ENCODE data around the gene DUSP10. TPM values are rescaled to one million over a fixed set of nuclear protein-coding genes. Genes with fewer than 3 reads are reported as not detected.

The DUSP10 gene
- total and polyA plus RNA-seq, 8 donors = 4.7 to 14.5 (median 9.3) TPM

DNA sequence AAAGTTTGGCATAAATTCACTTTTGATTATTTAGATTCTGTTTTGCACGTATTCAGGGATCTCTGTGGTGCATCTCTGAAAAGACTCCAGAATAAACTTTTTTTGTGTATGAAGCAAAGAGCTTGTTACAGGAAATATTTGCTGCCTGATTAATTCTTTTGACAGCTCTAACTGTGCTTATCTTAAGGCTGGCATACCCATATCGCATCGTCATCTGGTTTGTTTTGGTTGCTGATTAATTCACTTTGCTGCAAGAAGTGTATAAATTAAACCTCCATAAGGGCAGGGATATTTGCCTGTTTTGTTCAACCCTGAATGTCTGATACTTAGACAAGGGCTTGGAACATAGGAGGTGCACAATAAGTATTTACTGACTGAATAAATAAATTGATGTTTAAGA is 17.5 kb upstream of the DUSP10 start:
- Histone ChIP-seq H3K9me3 (no peaks in the 10 kb centered on the region), H3K27ac (no peak overlapping the region), H3K4me1 (peaks cover 27 to 33% (median 31%) of the 10 kb centered on the region in 3 donors), H3K4me3 (no peak overlapping the region), H3K36me3 (no peaks in the 10 kb centered on the region), H3K27me3 (no peaks in the 10 kb centered on the region)
- DNase-seq = no peak
- TF ChIP-seq, protein P1, sequence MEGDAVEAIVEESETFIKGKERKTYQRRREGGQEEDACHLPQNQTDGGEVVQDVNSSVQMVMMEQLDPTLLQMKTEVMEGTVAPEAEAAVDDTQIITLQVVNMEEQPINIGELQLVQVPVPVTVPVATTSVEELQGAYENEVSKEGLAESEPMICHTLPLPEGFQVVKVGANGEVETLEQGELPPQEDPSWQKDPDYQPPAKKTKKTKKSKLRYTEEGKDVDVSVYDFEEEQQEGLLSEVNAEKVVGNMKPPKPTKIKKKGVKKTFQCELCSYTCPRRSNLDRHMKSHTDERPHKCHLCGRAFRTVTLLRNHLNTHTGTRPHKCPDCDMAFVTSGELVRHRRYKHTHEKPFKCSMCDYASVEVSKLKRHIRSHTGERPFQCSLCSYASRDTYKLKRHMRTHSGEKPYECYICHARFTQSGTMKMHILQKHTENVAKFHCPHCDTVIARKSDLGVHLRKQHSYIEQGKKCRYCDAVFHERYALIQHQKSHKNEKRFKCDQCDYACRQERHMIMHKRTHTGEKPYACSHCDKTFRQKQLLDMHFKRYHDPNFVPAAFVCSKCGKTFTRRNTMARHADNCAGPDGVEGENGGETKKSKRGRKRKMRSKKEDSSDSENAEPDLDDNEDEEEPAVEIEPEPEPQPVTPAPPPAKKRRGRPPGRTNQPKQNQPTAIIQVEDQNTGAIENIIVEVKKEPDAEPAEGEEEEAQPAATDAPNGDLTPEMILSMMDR (IDR thresholded peaks at IDR 0.05) = no peak
- WGBS, 2 donors = 11 to 16% methylated on average over 3 of the region's 3 CpGs
- intact Hi-C loops (cut with DNase I) = no loop called here
- peak in 3 of 4 donors; percentile 39 to 61 (median 47) for ATAC-seq
- no peak for FAIRE-seq

DNA sequence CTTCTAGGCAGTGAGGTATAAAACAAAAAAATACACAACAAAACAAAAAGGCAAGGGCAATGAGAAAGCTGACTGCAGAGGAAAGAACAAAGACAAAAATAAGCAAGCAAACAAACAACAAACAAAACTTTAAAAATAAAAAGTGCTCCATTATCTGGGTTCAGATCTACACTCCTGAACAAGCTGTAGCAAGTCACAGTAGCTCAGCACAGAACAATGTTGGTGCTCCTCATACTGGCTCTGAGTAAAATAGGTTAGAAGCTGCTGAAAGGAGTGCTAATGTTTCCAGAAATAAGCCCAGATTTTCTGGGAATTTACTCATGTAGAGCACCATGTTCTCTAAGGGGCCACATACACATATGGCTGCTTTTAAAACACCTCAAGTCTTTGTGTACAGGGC is 16.6 kb upstream of the DUSP10 start:
- Histone ChIP-seq H3K36me3 (no peaks in the 10 kb centered on the region), H3K27me3 (no peaks in the 10 kb centered on the region), H3K4me3 (no peak overlapping the region), H3K27ac (no peak overlapping the region), H3K9me3 (no peaks in the 10 kb centered on the region), H3K4me1 (peaks cover 27 to 33% (median 31%) of the 10 kb centered on the region in 3 donors)
- ATAC-seq (no peak), DNase-seq (no peak), FAIRE-seq (no peak)
- intact Hi-C loops (cut with DNase I) = no loop called here
- TF ChIP-seq, protein P1 (IDR thresholded peaks at IDR 0.05) = no peak

DNA sequence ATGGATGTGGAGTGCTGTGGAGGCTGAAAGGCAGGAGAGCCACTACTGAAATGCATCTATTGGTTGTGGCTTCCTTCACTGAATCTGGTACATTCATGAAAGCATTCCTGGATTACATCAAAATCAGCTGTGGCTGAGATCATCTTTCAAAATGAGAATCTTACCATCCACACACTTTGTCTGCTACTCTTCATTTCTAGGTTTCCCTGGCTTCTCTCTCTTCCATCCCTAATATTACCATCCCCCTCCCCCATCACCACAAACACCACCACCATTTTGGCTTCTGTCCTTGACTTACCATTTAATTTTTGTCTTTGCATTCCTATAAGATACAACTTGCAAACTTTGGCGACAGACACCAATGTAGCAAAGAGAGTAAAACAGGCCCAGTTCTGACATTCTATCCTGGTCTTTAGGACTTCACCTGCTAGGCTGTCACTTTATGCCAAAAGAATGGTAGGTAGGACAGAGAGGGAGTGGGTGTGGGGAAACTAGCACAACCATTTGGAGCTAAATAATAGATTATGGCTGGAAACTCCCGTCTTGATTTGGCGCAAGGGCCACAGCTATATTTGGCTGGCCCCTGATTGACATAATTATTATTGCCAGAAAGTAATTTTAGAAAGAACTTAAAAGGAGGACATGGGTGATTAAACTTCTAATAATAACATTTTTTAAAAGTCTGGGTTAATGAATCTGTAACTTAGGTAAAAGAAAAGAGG is 15.1 kb upstream of the DUSP10 start:
- H3K27ac ChIP-seq = no peak overlapping the region
- WGBS, 2 donors = 84 to 87% methylated on average over 3 of the region's 3 CpGs
- no peak for FAIRE-seq

DNA sequence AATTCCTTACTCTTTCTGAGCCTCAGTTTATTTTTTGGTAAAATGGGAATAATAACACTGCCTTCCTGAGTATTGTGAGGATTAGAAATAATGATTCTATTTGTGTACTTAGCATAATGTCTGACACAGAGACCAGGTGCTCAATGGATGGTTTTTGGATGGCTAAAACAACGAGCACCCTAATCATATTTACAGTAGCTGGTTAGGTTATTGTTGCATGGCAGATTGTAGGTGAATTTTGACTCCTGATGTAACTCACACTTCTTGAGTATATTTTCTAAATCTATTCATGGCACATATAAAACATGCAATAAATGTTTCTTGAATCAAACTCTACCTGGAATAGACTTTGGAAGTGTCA is 11.9 kb upstream of the DUSP10 start:
- Histone ChIP-seq H3K36me3 (no peaks in the 10 kb centered on the region), H3K9me3 (no peaks in the 10 kb centered on the region), H3K4me3 (no peak overlapping the region), H3K27ac (no peak overlapping the region), H3K27me3 (no peaks in the 10 kb centered on the region), H3K4me1 (peaks cover 0 to 6% (median 2%) of the 10 kb centered on the region in 3 donors)
- TF ChIP-seq, protein P1 (IDR thresholded peaks at IDR 0.05) = no peak
- intact Hi-C loops (cut with DNase I) = no loop called here
- 90 to 92% methylated on average over 1 of the region's 1 CpG for WGBS, 2 donors
- no peak for ATAC-seq
- FAIRE-seq = no peak
- no peak for DNase-seq

More for the DNA sequence above, 15.1 kb upstream of the DUSP10 start:
- Histone ChIP-seq H3K27me3 (no peaks in the 10 kb centered on the region), H3K4me3 (no peak overlapping the region), H3K9me3 (no peaks in the 10 kb centered on the region), H3K4me1 (peaks cover 20 to 29% (median 28%) of the 10 kb centered on the region in 3 donors), H3K36me3 (no peaks in the 10 kb centered on the region)
- intact Hi-C loops (cut with DNase I) = no loop called here
- ATAC-seq (no peak), DNase-seq (no peak)
- TF ChIP-seq, protein P1 (IDR thresholded peaks at IDR 0.05) = no peak

DNA sequence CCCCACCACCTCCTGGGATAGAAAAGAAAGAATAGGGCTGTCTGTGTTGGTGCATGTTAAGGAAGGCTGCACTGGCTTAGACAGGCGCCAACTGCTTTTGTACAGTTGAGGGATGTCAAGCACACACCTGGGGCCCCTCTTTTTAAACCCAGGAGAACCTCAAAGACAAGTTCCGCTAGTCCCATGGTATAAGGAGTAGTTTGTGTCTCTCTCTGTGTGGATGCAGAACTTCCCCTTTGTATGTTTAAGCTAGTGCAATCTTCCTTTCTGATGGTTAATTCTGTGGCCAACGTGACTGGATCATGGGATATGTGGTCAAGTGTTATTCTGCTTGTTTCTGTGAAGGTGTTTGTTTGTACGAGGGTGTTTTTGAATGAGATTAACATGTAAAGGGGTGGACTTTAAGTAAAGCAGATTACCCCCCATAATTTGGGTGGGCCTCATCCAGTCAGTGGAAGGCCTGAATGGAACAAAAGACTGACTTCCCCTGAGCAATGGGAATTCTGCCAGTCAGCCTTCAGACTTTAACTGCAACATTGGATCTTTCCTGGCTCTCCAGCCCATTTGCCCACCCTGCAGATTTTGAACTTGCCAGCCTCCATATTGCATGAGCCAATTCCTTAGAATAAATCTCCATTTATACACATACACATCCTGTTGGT is 9.5 kb upstream of the DUSP10 start:
- TF ChIP-seq, protein P1 (IDR thresholded peaks at IDR 0.05) = no peak
- ATAC-seq = peak in 1 of 4 donors; percentile 52
- no peak for DNase-seq
- intact Hi-C loops (cut with DNase I) = no loop called here
- WGBS, 2 donors = 89% methylated on average over 4 of the region's 4 CpGs
- no peak overlapping the region for H3K4me3 ChIP-seq
- no peaks in the 10 kb centered on the region for H3K9me3 ChIP-seq
- no peak for FAIRE-seq
- H3K4me1 ChIP-seq = no peaks in the 10 kb centered on the region
- no peaks in the 10 kb centered on the region for H3K36me3 ChIP-seq
- no peaks in the 10 kb centered on the region for H3K27me3 ChIP-seq
- no peak overlapping the region for H3K27ac ChIP-seq
